GM23248 (cell line): ENCODE data around the gene MLXIPL. TPM values are rescaled to one million over a fixed set of nuclear protein-coding genes. Genes with fewer than 3 reads are reported as not detected.

Experiments used
- DNase-seq: peaks from one replicate; pipeline ENCODE4 v3.0.0-alpha.2; 2015
- H2AFZ ChIP-seq: fragments of 200-600 bp; sonication (generic); 2 replicates; pipeline ENCODE4 v1.6.1; 2016; ENCODE audit warnings: antibody characterized with exemption
- H3F3A ChIP-seq: fragments of 200-600 bp; sonication (generic); 2 replicates; pipeline ENCODE4 v1.6.1; 2016; ENCODE audit warnings: mild to moderate bottlenecking, antibody characterized with exemption, mixed run types; ENCODE audit not compliant: insufficient read depth
- H3K27ac ChIP-seq: fragments of 200-600 bp; sonication (generic); 2 replicates; pipeline ENCODE4 v1.5.1; 2016; ENCODE audit warnings: mild to moderate bottlenecking
- H3K27me3 ChIP-seq: fragments of 200-600 bp; sonication (generic); replicated peaks from 2 replicates; pipeline ENCODE4 v1.6.1; 2016; ENCODE audit warnings: mild to moderate bottlenecking; ENCODE audit not compliant: insufficient read depth
- H3K36me3 ChIP-seq: fragments of 200-600 bp; sonication (generic); 2 replicates; pipeline ENCODE4 v1.6.1; 2016; ENCODE audit warnings: low read depth, mild to moderate bottlenecking
- H3K4me1 ChIP-seq: fragments of 200-600 bp; sonication (generic); 2 replicates; pipeline ENCODE4 v1.6.1; 2016; ENCODE audit warnings: mild to moderate bottlenecking; ENCODE audit not compliant: insufficient read depth
- H3K4me2 ChIP-seq: fragments of 200-600 bp; sonication (generic); one replicate; pipeline ENCODE4 v1.6.1; 2016; ENCODE audit warnings: mild to moderate bottlenecking; ENCODE audit not compliant: unreplicated experiment
- H3K4me3 ChIP-seq: fragments of 200-600 bp; sonication (generic); 2 replicates; pipeline ENCODE4 v1.5.1; 2016; ENCODE audit warnings: mild to moderate bottlenecking
- H3K79me2 ChIP-seq: fragments of 200-600 bp; sonication (generic); 2 replicates; pipeline ENCODE4 v1.6.1; 2016; ENCODE audit warnings: mild to moderate bottlenecking; ENCODE audit not compliant: insufficient read depth
- H3K9ac ChIP-seq: fragments of 200-600 bp; sonication (generic); 2 replicates; pipeline ENCODE4 v1.6.1; 2016; ENCODE audit warnings: mild to moderate bottlenecking
- H3K9me2 ChIP-seq: fragments of 200-600 bp; sonication (generic); 2 replicates; pipeline ENCODE4 v1.6.1; 2016; ENCODE audit warnings: mixed run types, mild to moderate bottlenecking, moderate library complexity; ENCODE audit not compliant: insufficient read depth
- H3K9me3 ChIP-seq: fragments of 200-600 bp; sonication (generic); one replicate; pipeline ENCODE4 v1.6.1; 2017; ENCODE audit warnings: low read depth
- H4K20me1 ChIP-seq: fragments of 200-600 bp; sonication (generic); 2 replicates; pipeline ENCODE4 v1.6.0; 2016; ENCODE audit not compliant: insufficient read depth
- EZH2 ChIP-seq: fragments of 200-600 bp; sonication (generic); IDR thresholded peaks from 2 replicates; pipeline ENCODE4 v1.6.1; 2018; ENCODE audit warnings: antibody characterized with exemption, mild to moderate bottlenecking; ENCODE audit not compliant: insufficient read depth, poor library complexity, severe bottlenecking
- EZH2phosphoT487 ChIP-seq: fragments of 200-600 bp; sonication (generic); IDR thresholded peaks from 2 replicates; pipeline ENCODE4 v1.6.1; 2018; ENCODE audit warnings: antibody characterized with exemption, moderate library complexity, mild to moderate bottlenecking, low read depth; ENCODE audit not compliant: insufficient read depth
- WGBS, 2 experiments: methylation state at CpG; one replicate each; pipeline ENCODE4 v1.1.6; 2015 to 2017; ENCODE audit warnings: low lambda C conversion rate in 2 of 2, low coverage in 1 of 2; ENCODE audit errors: missing lambda C conversion rate in 2 of 2; 5-methylcytosine and 5-hydroxymethylcytosine counted together
- in situ Hi-C: fragments of 300-500 bp; cut with MboI; formaldehyde crosslinking; loops from 2 replicates; pipeline ENCODE4 v1.15.0; 2020
- polyA plus RNA-seq: library from polyadenylated mRNA; unstranded; fragments of >200 nt; fragmentation: Nextera tagmentation; extraction: Ambion mirVana; gene quantifications from 2 replicates; pipeline ENCODE4 v1.2.1, GENCODE V29; 2016
- total RNA-seq: library from RNA; depleted of rRNA; stranded (reverse); fragments of >200 nt; shearing (Covaris generic); gene quantifications from 2 replicates; pipeline ENCODE4 v1.2.3, GENCODE V29; 2014

MLXIPL gene
- total and polyA plus RNA-seq, 2 experiments from 2014 or later, result not detected

DNA sequence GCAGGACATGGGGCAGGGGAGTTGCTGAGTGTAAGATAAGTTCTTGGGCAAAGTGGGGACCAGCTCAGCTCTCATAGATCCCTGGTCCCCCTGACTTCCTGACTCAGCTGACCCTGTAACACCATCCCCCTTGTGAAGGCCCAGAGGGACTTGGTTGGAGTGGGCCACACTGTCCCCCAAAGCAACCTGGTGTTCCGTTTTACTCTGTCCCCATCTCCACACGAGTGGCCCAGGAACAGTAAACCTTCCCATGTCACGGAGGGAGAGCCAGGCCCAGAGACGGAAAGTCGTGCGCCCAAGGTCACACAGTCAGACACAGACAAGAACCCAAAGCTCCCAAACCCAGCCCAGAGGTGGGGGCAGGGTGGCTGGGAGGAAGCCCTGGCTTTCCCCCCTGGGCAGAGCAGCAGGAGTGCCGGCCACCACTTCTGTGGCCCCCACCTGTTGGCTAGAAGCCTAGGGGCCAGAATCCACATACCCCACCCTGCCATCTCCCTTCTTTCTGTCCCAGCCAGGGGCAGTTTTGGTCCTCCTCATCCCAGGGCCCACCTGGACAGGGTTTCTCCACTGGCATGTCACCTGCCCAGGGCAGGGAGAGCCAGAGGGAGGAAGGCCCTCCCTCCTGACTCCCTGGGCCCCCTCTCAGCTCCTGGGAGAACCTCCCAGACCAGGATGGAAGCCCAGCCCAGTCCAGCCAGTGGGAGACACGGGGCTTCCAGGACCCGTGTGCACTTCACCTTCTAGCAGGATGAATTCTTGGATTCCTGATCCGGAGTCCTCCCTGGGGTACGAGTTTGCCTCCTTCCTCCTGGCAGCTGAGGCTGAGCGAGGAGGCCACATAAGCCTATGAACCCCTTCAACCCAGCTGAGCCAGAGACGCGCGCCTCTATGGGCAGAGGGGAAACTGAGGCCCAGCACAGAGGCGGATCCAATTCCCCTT is 22.7 kb upstream of the MLXIPL start:
- 32 to 37% methylated on average over 15 to 16 of the region's 16 CpGs for WGBS, 2 experiments
- in situ Hi-C loops, result no loop called here
- DNase-seq, result no peak
- H3K9me3 ChIP-seq, result no peaks in the 10 kb centered on the region
- no peak overlapping the region for H3K9ac ChIP-seq
- H3K27me3 ChIP-seq, result peaks cover 38% of the 10 kb centered on the region
- H3K4me1 ChIP-seq, result no peaks in the 10 kb centered on the region
- H2AFZ ChIP-seq, result no peak overlapping the region
- TF ChIP-seq EZH2phosphoT487, result no peak
- no peak for TF ChIP-seq EZH2
- H3K4me3 ChIP-seq, result no peak overlapping the region
- H4K20me1 ChIP-seq, result no peaks in the 10 kb centered on the region
- H3K27ac ChIP-seq, result no peak overlapping the region
- H3K4me2 ChIP-seq, result no peak overlapping the region
- H3F3A ChIP-seq, result no peaks in the 10 kb centered on the region
- no peaks in the 10 kb centered on the region for H3K36me3 ChIP-seq
- H3K9me2 ChIP-seq, result no peaks in the 10 kb centered on the region
- no peaks in the 10 kb centered on the region for H3K79me2 ChIP-seq

DNA sequence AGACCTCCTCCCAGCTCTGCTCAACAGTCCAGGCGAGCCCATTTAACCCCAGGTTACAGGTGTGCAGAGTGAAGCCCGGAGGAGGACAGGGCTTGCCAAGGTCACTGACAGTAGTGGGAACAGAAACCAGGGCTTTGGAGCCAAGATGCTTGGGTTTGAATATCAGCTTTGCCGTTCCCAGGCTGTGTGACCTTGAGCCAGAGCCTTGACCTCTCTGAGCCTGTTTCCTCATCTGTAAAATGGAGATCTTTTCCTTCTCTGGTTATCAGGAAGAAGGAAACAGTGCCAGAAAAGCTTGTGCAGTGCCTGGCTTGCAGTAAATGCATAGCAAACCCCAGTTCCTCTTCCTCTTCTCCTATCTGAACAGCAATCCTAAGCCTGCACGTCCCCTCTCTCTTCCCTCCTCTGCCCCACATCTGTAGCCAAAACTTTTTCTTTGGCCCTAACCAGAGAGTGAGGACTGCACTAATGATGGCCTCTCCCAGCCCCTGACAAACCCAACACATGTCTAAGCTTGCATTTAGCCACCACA is 21.4 kb upstream of the MLXIPL start:
- Histone ChIP-seq H3K9me2 (no peaks in the 10 kb centered on the region), H3K36me3 (no peaks in the 10 kb centered on the region), H3K9me3 (no peaks in the 10 kb centered on the region), H3F3A (no peaks in the 10 kb centered on the region), H3K4me3 (no peak overlapping the region), H3K79me2 (no peaks in the 10 kb centered on the region), H3K27me3 (peaks cover 38% of the 10 kb centered on the region), H3K4me2 (no peak overlapping the region), H3K27ac (no peak overlapping the region), H4K20me1 (no peaks in the 10 kb centered on the region), H2AFZ (no peak overlapping the region), H3K9ac (no peak overlapping the region), H3K4me1 (no peaks in the 10 kb centered on the region)
- TF ChIP-seq EZH2phosphoT487 (no peak), EZH2 (no peak)
- 70 to 79% methylated on average over 4 of the region's 4 CpGs for WGBS, 2 experiments
- DNase-seq, result no peak
- in situ Hi-C loops, result no loop called here

DNA sequence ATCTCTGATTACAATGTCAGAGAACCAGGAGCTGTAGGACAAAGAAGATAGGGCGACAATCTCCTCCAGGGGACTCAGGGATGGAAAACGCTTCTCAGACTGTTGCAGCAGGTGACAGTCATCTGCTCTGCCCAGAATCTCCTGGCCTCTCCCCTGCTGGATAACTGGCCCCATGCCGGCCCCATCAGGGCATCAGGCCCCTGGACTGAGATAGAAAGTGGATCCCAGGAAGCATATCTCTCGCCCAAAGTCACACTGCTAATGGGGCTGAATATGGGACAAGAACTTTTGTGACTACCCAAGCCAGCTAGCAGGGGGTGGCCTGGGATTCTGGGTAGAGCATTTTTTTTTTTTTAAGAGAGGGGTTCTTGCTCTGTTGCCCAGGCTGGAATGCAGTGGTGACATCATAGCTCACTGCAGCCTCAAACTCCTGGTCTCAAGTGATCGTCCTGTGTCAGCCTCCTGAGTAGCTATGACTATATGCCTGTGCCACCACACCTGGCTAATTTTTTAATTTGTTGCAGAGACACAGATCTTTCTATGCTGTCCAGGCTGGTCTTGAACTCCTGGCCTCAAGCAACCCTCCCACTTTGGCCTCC is 20.5 kb upstream of the MLXIPL start:
- no peak for DNase-seq
- TF ChIP-seq EZH2 (no peak), EZH2phosphoT487 (no peak)
- H3K27ac ChIP-seq, result no peak overlapping the region
- no peaks in the 10 kb centered on the region for H3K36me3 ChIP-seq
- no peak overlapping the region for H3K4me2 ChIP-seq
- H3F3A ChIP-seq, result no peaks in the 10 kb centered on the region
- H3K79me2 ChIP-seq, result no peaks in the 10 kb centered on the region
- H3K4me1 ChIP-seq, result no peaks in the 10 kb centered on the region
- peaks cover 38% of the 10 kb centered on the region for H3K27me3 ChIP-seq
- no peak overlapping the region for H2AFZ ChIP-seq
- in situ Hi-C loops, result no loop called here
- no peaks in the 10 kb centered on the region for H3K9me3 ChIP-seq
- H3K4me3 ChIP-seq, result no peak overlapping the region
- no peaks in the 10 kb centered on the region for H4K20me1 ChIP-seq
- H3K9me2 ChIP-seq, result no peaks in the 10 kb centered on the region
- H3K9ac ChIP-seq, result no peak overlapping the region
- WGBS, 2 experiments, result 45 to 49% methylated on average over 5 of the region's 5 CpGs

DNA sequence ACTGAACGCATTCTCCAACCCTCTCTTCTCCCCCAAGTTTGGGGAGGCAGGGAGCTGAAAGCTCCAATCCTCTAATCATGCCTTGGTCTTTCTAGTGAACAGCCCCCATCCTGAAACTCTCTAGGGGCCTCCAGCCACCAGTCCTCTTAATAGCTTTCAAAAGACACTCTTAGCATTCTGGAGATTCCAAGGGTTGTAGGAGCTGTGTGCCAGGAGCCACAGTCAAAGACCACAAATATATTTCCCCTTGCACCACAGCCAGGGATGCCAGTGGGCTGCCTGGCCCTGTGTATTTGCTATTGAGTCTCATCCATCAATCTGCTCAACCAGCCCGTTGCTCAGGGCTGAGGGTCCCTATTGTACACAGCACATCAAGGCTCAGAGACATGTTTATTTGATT is 18.5 kb upstream of the MLXIPL start:
- Histone ChIP-seq H3K9me2 (no peaks in the 10 kb centered on the region), H3K4me2 (no peak overlapping the region), H3K27ac (no peak overlapping the region), H3K9me3 (no peaks in the 10 kb centered on the region), H3F3A (no peaks in the 10 kb centered on the region), H3K27me3 (peaks cover 31% of the 10 kb centered on the region), H2AFZ (no peak overlapping the region), H3K79me2 (no peaks in the 10 kb centered on the region), H3K4me3 (no peak overlapping the region), H3K4me1 (no peaks in the 10 kb centered on the region), H3K9ac (no peak overlapping the region), H4K20me1 (no peaks in the 10 kb centered on the region), H3K36me3 (no peaks in the 10 kb centered on the region)
- TF ChIP-seq EZH2phosphoT487, result no peak
- TF ChIP-seq EZH2, result no peak
- in situ Hi-C loops, result no loop called here
- WGBS, 2 experiments, result 61 to 66% methylated on average over 2 of the region's 2 CpGs
- DNase-seq, result no peak
